Subcutaneous preadipocyte (primary cell): ENCODE results near the gene ANXA8L1. TPM values are rescaled to one million over a fixed set of nuclear protein-coding genes. Genes with fewer than 3 reads are reported as not detected.

Experiments
- total RNA-seq: library from RNA; depleted of rRNA; stranded (reverse); fragments of >200 nt; gene quantifications from 2 replicates; pipeline ENCODE4 v1.2.3, GENCODE V29; 2012

Gene ANXA8L1, protein sequence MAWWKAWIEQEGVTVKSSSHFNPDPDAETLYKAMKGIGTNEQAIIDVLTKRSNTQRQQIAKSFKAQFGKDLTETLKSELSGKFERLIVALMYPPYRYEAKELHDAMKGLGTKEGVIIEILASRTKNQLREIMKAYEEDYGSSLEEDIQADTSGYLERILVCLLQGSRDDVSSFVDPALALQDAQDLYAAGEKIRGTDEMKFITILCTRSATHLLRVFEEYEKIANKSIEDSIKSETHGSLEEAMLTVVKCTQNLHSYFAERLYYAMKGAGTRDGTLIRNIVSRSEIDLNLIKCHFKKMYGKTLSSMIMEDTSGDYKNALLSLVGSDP
- total RNA-seq, result not detected in 2 replicates

DNA sequence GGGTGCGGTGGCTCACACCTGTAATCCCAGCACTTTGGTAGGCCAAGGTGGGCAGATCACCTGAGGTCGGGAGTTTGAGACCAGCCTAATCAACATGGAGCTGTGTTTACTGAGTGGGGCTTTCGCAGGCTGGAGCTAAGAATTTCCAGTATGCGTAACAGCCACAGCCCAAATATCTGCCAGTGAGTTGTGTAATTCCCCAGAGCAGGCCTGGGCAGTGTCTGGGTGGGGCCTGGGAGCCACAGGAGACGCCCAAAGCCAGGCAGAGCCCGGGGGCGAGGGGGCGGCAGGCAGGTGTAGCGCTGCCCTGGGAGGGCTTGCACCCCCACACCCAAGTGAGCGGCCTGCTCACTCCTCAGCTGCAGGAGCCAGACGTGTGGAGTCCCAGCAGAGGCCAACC is at the start of gene ANXA8L1:
Gene ANXA8L1, plus strand, starts transcription at position 371 of the 400 bp plus-strand sequence. CDS start 76 bp downstream, outside the sequence.

Other genes starting within 250 kb of the ANXA8L1 start
- gene ANTXRL, start 88.8 kb upstream of the ANXA8L1 start, total RNA-seq, result not detected in 2 replicates
- not detected in 2 replicates for gene NPY4R, start 90.2 kb downstream of the ANXA8L1 start, total RNA-seq
- gene GPRIN2, start 180.9 kb downstream of the ANXA8L1 start, total RNA-seq, result not detected in 2 replicates
- gene SYT15, start 203.4 kb downstream of the ANXA8L1 start, total RNA-seq, result under 0.01 TPM in 2 replicates